Progenitor cell of endocrine pancreas (in vitro differentiated cells): ENCODE results near the gene TMEM140. TPM values are rescaled to one million over a fixed set of nuclear protein-coding genes. Genes with fewer than 3 reads are reported as not detected.

Experiments
- DNase-seq: peaks from one replicate; pipeline ENCODE4 v3.0.0; 2021; ENCODE audit warnings: low spot score; ENCODE audit not compliant: unreplicated experiment
- H3K27ac Mint-ChIP-seq: 2 replicates; pipeline ENCODE4 v1.8.0; 2021; ENCODE audit warnings: mild to moderate bottlenecking, moderate library complexity, mixed read lengths
- H3K27me3 Mint-ChIP-seq: 2 replicates; pipeline ENCODE4 v1.8.0; 2021; ENCODE audit warnings: mixed read lengths
- H3K36me3 Mint-ChIP-seq: 2 replicates; pipeline ENCODE4 v1.8.0; 2022; ENCODE audit warnings: mixed read lengths; ENCODE audit not compliant: insufficient read depth
- H3K4me1 Mint-ChIP-seq: 2 replicates; pipeline ENCODE4 v1.8.0; 2021; ENCODE audit warnings: low read depth, mixed read lengths
- H3K4me3 Mint-ChIP-seq: 2 replicates; pipeline ENCODE4 v1.8.0; 2021; ENCODE audit warnings: low read depth, mild to moderate bottlenecking, moderate library complexity, mixed read lengths
- H3K9me3 Mint-ChIP-seq: 2 replicates; pipeline ENCODE4 v1.8.0; 2021; ENCODE audit warnings: low read depth, mixed read lengths
- total RNA-seq: library from RNA; stranded (reverse); gene quantifications from 2 replicates; pipeline ENCODE4 v1.2.1, GENCODE V29; 2021
- TF ChIP-seq, protein P1 (sequence below): fragments of 200-600 bp; sonication (generic); IDR thresholded peaks from one replicate; pipeline ENCODE4 v1.5.0; 2021; ENCODE audit warnings: antibody characterized with exemption, mild to moderate bottlenecking; ENCODE audit not compliant: unreplicated experiment

Gene TMEM140
- total RNA-seq, 1 donor from 2014 or later: 0.14 TPM

DNA sequence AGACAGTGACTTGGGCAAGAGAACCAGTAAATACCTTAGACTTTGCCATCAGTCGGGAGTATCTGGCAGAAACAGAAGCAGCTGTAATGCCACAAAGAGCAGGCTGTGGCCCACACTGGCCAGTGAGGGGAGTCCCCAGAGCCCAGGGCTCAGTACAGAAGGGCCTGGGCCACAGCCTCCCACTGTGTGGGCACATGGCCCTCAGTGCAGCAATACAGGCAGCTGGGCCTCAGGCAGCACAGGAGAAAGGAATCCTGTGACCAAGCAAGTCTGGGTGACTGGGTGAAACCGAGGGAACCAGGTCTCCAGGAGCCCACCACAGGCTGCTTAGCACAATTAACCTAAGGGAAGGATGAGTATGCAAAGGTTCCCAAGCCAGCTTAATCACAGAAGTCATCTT lies 49.5 kb downstream of the TMEM140 start:
- Mint-ChIP-seq H3K27me3 (no peaks in the 10 kb centered on the region), H3K36me3 (peaks cover 14% of the 10 kb centered on the region), H3K9me3 (no peaks in the 10 kb centered on the region), H3K4me3 (no peak overlapping the region), H3K27ac (no peak overlapping the region), H3K4me1 (peaks cover 7% of the 10 kb centered on the region)
- TF ChIP-seq, protein P1, sequence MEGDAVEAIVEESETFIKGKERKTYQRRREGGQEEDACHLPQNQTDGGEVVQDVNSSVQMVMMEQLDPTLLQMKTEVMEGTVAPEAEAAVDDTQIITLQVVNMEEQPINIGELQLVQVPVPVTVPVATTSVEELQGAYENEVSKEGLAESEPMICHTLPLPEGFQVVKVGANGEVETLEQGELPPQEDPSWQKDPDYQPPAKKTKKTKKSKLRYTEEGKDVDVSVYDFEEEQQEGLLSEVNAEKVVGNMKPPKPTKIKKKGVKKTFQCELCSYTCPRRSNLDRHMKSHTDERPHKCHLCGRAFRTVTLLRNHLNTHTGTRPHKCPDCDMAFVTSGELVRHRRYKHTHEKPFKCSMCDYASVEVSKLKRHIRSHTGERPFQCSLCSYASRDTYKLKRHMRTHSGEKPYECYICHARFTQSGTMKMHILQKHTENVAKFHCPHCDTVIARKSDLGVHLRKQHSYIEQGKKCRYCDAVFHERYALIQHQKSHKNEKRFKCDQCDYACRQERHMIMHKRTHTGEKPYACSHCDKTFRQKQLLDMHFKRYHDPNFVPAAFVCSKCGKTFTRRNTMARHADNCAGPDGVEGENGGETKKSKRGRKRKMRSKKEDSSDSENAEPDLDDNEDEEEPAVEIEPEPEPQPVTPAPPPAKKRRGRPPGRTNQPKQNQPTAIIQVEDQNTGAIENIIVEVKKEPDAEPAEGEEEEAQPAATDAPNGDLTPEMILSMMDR: no peak
- no peak for DNase-seq

DNA sequence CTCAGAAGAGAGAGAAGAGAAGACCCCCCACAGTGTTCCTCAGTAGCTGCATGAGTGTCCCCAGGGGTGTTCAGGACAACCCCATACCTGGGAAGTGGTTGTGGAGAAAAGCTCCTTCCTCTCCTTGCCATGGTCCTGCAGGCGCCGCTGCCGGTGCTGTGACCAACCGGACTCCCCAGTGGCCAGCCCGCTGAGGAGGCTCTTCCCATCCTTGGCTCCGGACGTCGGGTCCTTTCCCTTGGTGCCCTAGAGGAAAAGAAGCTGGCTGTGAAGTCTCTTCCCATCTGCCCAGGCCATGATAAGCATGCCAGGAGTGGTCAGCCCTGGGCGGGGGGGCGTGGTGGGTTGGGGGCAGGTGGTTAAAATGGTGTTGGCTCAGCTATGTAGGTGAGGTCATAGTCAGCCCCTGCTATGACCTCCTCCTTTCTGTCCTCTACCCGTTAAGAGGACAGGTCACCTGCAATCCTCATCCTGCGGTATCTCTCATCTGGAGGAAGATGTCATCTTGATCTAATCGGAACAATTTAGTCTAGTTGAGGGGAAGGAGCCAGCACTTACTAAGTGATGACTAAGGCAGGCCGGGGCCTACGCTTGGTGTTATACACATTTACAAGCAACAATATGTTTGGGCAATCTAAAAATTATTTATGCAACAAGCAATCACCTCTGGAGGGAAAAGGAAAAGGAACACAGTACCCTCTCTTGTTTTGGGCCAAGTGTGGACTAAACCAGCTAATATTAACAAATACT lies 50.2 kb downstream of the TMEM140 start:
- Mint-ChIP-seq H3K27me3 (no peaks in the 10 kb centered on the region), H3K9me3 (no peaks in the 10 kb centered on the region), H3K36me3 (peaks cover 12% of the 10 kb centered on the region), H3K27ac (no peak overlapping the region), H3K4me1 (peaks cover 7% of the 10 kb centered on the region), H3K4me3 (no peak overlapping the region)
- TF ChIP-seq, protein P1: no peak
- DNase-seq: no peak

DNA sequence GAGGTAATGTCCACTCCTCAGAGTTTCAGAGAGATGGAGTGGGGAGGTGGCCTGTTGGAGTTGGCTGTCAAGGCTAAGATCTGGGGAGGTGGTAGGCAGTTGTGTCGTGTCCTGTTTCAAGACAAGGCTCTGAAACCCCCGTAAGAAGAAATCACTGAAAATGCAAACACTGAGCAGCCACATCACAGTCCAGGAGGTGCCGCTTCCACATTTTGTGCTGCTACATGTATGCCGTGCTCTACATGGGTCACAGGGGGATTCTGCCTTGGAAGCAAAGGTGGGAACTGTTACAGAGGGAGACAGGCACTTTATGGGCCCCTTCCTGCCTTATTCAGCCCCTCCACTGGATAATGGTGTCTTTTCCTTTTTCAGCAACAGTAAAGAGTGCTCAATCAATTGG lies 51.6 kb downstream of the TMEM140 start:
- H3K4me1 Mint-ChIP-seq: peaks cover 7% of the 10 kb centered on the region
- H3K9me3 Mint-ChIP-seq: no peaks in the 10 kb centered on the region
- H3K4me3 Mint-ChIP-seq: no peak overlapping the region
- H3K27me3 Mint-ChIP-seq: no peaks in the 10 kb centered on the region
- peak overlapping the region; percentile 51 for H3K27ac Mint-ChIP-seq
- TF ChIP-seq, protein P1: no peak
- peaks cover 15% of the 10 kb centered on the region for H3K36me3 Mint-ChIP-seq
- DNase-seq: no peak

DNA sequence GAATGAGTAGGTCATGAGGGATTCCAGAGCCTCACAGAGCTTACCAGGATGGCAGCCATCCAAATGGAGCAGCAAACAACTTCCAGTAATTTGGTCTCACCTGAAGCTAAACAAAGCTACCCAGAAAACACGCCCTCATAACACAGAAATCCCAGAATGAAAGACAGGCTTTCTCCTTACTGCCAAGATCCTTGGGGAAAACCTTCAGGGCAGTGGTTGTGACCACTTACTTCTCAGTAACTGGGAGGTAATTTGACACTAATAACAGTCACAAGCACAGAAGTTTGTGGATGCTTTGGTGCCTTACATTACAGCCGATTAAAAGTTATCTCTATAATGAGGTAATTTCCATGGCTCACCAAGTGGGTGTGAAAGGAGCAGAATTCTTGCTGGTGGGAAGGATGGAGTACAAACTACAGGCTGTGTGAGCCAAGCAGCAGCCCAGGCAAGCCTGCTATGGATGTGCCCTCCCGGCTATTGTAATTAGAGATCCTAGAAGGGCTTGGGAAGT lies 53.0 kb downstream of the TMEM140 start:
- Mint-ChIP-seq H3K27ac (no peak overlapping the region), H3K4me1 (peaks cover 7% of the 10 kb centered on the region), H3K36me3 (peaks cover 18% of the 10 kb centered on the region), H3K27me3 (no peaks in the 10 kb centered on the region), H3K9me3 (no peaks in the 10 kb centered on the region), H3K4me3 (no peak overlapping the region)
- no peak for DNase-seq
- TF ChIP-seq, protein P1: no peak

DNA sequence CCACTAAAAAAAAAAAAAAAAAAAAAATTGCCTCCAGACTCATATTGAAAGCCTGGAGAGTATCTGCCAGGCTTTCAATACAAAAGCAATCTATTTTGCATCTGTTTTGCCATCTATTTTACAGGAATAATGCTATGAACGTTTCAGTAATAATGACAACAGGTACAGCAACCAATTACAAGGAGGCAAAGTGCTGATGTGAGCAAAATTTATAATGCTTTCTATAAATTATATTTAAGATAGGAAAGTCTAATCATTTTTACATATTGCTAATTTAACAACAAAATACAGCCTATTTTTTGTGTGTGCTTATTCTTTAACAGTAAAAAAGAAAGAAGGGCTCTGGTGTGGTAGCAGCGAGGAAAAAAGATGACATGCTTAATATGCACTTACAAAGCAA lies 53.5 kb downstream of the TMEM140 start:
- Mint-ChIP-seq H3K4me1 (peaks cover 7% of the 10 kb centered on the region), H3K4me3 (no peak overlapping the region), H3K36me3 (peaks cover 18% of the 10 kb centered on the region), H3K9me3 (no peaks in the 10 kb centered on the region), H3K27ac (no peak overlapping the region), H3K27me3 (no peaks in the 10 kb centered on the region)
- TF ChIP-seq, protein P1: no peak
- DNase-seq: no peak
